ENCODE results near the gene DAND5.

- TF ChIP-seq ZNF274 (IDR thresholded peaks at IDR 0.05; ENCODE audit: low read depth, low read length) (no peak), SUZ12 (IDR thresholded peaks at IDR 0.05; ENCODE audit: extremely low read depth, insufficient read depth, insufficient read length) (no peak)
Measured at GRCh38 chr19:12975221-12975741, 5.9 kb downstream of the DAND5 start.

Data from NT2/D1 (cell line).